Measurements from ENCODE around the gene TJP3. TPM values are rescaled to one million over a fixed set of nuclear protein-coding genes. Genes with fewer than 3 reads are reported as not detected.

Gene TJP3
- total RNA-seq, 2 experiments from 2014 or later, result 8.2 to 9.0 TPM

- H3K36me3 Mint-ChIP-seq (ENCODE audit: low read depth), result peaks cover 28% of the 10 kb centered on the region
- H3K27ac Mint-ChIP-seq, result no peak overlapping the region
- no peak overlapping the region for H3K4me3 ChIP-seq (ENCODE audit: low read length)
- ATAC-seq (ENCODE audit: poor library complexity) (no peak), DNase-seq (no peak)
- no peak for TF ChIP-seq CTCF (IDR thresholded peaks at IDR 0.05)
- no peaks in the 10 kb centered on the region for H3K9me3 Mint-ChIP-seq
- peaks cover 14% of the 10 kb centered on the region for H3K4me1 Mint-ChIP-seq (ENCODE audit: low read depth)
- H3K4me1 ChIP-seq (ENCODE audit: insufficient read depth, low read length), result peaks cover 11% of the 10 kb centered on the region
- H3K4me3 Mint-ChIP-seq, result no peak overlapping the region
- H3K27me3 Mint-ChIP-seq, result no peaks in the 10 kb centered on the region
- peaks cover 5% of the 10 kb centered on the region for H3K36me3 ChIP-seq (ENCODE audit: insufficient read depth, low read length)
- POLR2A ChIA-PET, result interaction anchor here (2.0 kb wide), 1 partner anchor 28 kb away, joined by 5 read pairs; the partner anchor contains the start of gene MRPL54
- H3K27me3 ChIP-seq (ENCODE audit: control insufficient read depth in 1 of 2, insufficient read depth in 2 of 2, low read length in 2 of 2), result no peaks in the 10 kb centered on the region
- H3K27ac ChIP-seq (ENCODE audit: low read depth in 1 of 2, low read length in 2 of 2), result no peak overlapping the region
- intact Hi-C loops (cut with DNase I, micrococcal nuclease), result no loop called here
- H3K9me3 ChIP-seq (ENCODE audit: control insufficient read depth in 1 of 2, insufficient read depth in 1 of 2, low read length in 2 of 2), result no peaks in the 10 kb centered on the region
- CTCF ChIA-PET, result no interaction called here
Observed at GRCh38 chr19:3734310-3734600, 26.1 kb downstream of the TJP3 start.

- TF ChIP-seq CTCF (IDR thresholded peaks at IDR 0.05), result no peak
- H3K4me3 ChIP-seq (ENCODE audit: low read length), result no peak overlapping the region
- H3K36me3 Mint-ChIP-seq (ENCODE audit: low read depth), result peaks cover 28% of the 10 kb centered on the region
- H3K27me3 Mint-ChIP-seq, result no peaks in the 10 kb centered on the region
- peaks cover 5% of the 10 kb centered on the region for H3K36me3 ChIP-seq (ENCODE audit: insufficient read depth, low read length)
- peaks cover 24% of the 10 kb centered on the region for H3K4me1 ChIP-seq (ENCODE audit: insufficient read depth, low read length)
- ChIA-PET POLR2A (no interaction called here), CTCF (no interaction called here)
- H3K27ac ChIP-seq (ENCODE audit: low read depth in 1 of 2, low read length in 2 of 2), result no peak overlapping the region
- H3K9me3 ChIP-seq (ENCODE audit: control insufficient read depth in 1 of 2, insufficient read depth in 1 of 2, low read length in 2 of 2), result no peaks in the 10 kb centered on the region
- intact Hi-C loops (cut with DNase I, micrococcal nuclease), result no loop called here
- no peak overlapping the region for H3K27ac Mint-ChIP-seq
- DNase-seq, result no peak
- H3K9me3 Mint-ChIP-seq, result no peaks in the 10 kb centered on the region
- H3K4me3 Mint-ChIP-seq, result no peak overlapping the region
- no peak for ATAC-seq (ENCODE audit: poor library complexity)
- no peaks in the 10 kb centered on the region for H3K27me3 ChIP-seq (ENCODE audit: control insufficient read depth in 1 of 2, insufficient read depth in 2 of 2, low read length in 2 of 2)
- peaks cover 20% of the 10 kb centered on the region for H3K4me1 Mint-ChIP-seq (ENCODE audit: low read depth)
Observed at GRCh38 chr19:3736106-3736724, 28.0 kb downstream of the TJP3 start.

- DNase-seq, result no peak
- H3K27ac ChIP-seq (ENCODE audit: low read depth in 1 of 2, low read length in 2 of 2), result no peak overlapping the region
- no peak for ATAC-seq (ENCODE audit: poor library complexity)
- peaks cover 20% of the 10 kb centered on the region for H3K4me1 Mint-ChIP-seq (ENCODE audit: low read depth)
- ChIA-PET CTCF (no interaction called here), POLR2A (no interaction called here)
- H3K4me3 Mint-ChIP-seq, result no peak overlapping the region
- TF ChIP-seq CTCF (IDR thresholded peaks at IDR 0.05), result no peak
- no peaks in the 10 kb centered on the region for H3K27me3 Mint-ChIP-seq
- intact Hi-C loops (cut with DNase I, micrococcal nuclease), result no loop called here
- H3K9me3 ChIP-seq (ENCODE audit: control insufficient read depth in 1 of 2, insufficient read depth in 1 of 2, low read length in 2 of 2), result no peaks in the 10 kb centered on the region
- H3K27me3 ChIP-seq (ENCODE audit: control insufficient read depth in 1 of 2, insufficient read depth in 2 of 2, low read length in 2 of 2), result no peaks in the 10 kb centered on the region
- no peaks in the 10 kb centered on the region for H3K9me3 Mint-ChIP-seq
- H3K4me1 ChIP-seq (ENCODE audit: insufficient read depth, low read length), result peaks cover 24% of the 10 kb centered on the region
- H3K36me3 Mint-ChIP-seq (ENCODE audit: low read depth), result peaks cover 28% of the 10 kb centered on the region
- H3K36me3 ChIP-seq (ENCODE audit: insufficient read depth, low read length), result peaks cover 5% of the 10 kb centered on the region
- H3K27ac Mint-ChIP-seq, result no peak overlapping the region
- H3K4me3 ChIP-seq (ENCODE audit: low read length), result no peak overlapping the region
Observed at GRCh38 chr19:3737487-3738205, 29.5 kb downstream of the TJP3 start.

Measured in CD4-positive, alpha-beta T cell (primary cell).